OCI-LY1 (cell line): ENCODE measurements around the gene SIRT1.

Source experiments
- H2AFZ ChIP-seq: fragments of 200-600 bp; sonication (generic), shearing (Covaris generic); 2 replicates; pipeline ENCODE4 v1.6.0; 2014; ENCODE audit warnings: antibody characterized with exemption, mild to moderate bottlenecking, low read length
- H3F3A ChIP-seq: fragments of 200-600 bp; sonication (generic), shearing (Covaris generic); 2 replicates; pipeline ENCODE4 v1.6.0; 2014; ENCODE audit warnings: mild to moderate bottlenecking, antibody characterized with exemption, low read length, moderate library complexity; ENCODE audit not compliant: insufficient read depth
- H3K27ac ChIP-seq: fragments of 200-600 bp; sonication (generic); 2 replicates; pipeline ENCODE4 v1.5.1; 2014; ENCODE audit warnings: low read length, mixed run types, mild to moderate bottlenecking, low read depth; ENCODE audit not compliant: poor library complexity, severe bottlenecking
- H3K27me3 ChIP-seq: fragments of 200-600 bp; sonication (generic); 2 replicates; pipeline ENCODE4 v1.6.0; 2014; ENCODE audit warnings: antibody characterized with exemption, mild to moderate bottlenecking, low read length, moderate library complexity; ENCODE audit not compliant: insufficient read depth
- H3K36me3 ChIP-seq: fragments of 200-600 bp; sonication (generic); 2 replicates; pipeline ENCODE4 v1.6.1; 2014; ENCODE audit warnings: mild to moderate bottlenecking, antibody characterized with exemption, low read length, moderate library complexity, mixed read lengths; ENCODE audit not compliant: insufficient read depth
- H3K4me1 ChIP-seq: fragments of 200-600 bp; sonication (generic); 2 replicates; pipeline ENCODE4 v1.5.1; 2014; ENCODE audit warnings: mild to moderate bottlenecking, low read length, moderate library complexity; ENCODE audit not compliant: insufficient read depth, severe bottlenecking
- H3K4me2 ChIP-seq: fragments of 200-600 bp; sonication (generic), shearing (Covaris generic); 2 replicates; pipeline ENCODE4 v1.6.1; 2014; ENCODE audit warnings: low read length
- H3K4me3 ChIP-seq: fragments of 200-600 bp; sonication (generic); 2 replicates; pipeline ENCODE4 v1.5.1; 2014; ENCODE audit warnings: low read length, low read depth, mild to moderate bottlenecking, mixed read lengths; ENCODE audit not compliant: poor library complexity, severe bottlenecking
- H3K79me2 ChIP-seq: fragments of 200-600 bp; shearing (Covaris generic); 2 replicates; pipeline ENCODE4 v1.6.1; 2016; ENCODE audit warnings: mixed run types, low read length, mixed read lengths; ENCODE audit not compliant: insufficient read depth
- H3K9ac ChIP-seq: fragments of 200-600 bp; sonication (generic), shearing (Covaris generic); 2 replicates; pipeline ENCODE4 v1.6.1; 2014; ENCODE audit warnings: mild to moderate bottlenecking, low read length, mixed read lengths
- H3K9me2 ChIP-seq: fragments of 200-600 bp; sonication (generic), shearing (Covaris generic); 2 replicates; pipeline ENCODE4 v1.6.1; 2014; ENCODE audit warnings: low read depth, mild to moderate bottlenecking, low read length, mixed read lengths
- H3K9me3 ChIP-seq: fragments of 200-600 bp; shearing (Covaris generic); 2 replicates; pipeline ENCODE4 v1.6.1; 2014; ENCODE audit warnings: low read length, mixed read lengths
- H4K20me1 ChIP-seq: fragments of 200-600 bp; sonication (generic), shearing (Covaris generic); 2 replicates; pipeline ENCODE4 v1.6.0; 2016; ENCODE audit warnings: mild to moderate bottlenecking, low read length; ENCODE audit not compliant: insufficient read depth
- EZH2 ChIP-seq: fragments of 200-600 bp; sonication (generic), shearing (Covaris generic); IDR thresholded peaks from 2 replicates; pipeline ENCODE4 v1.8.0; 2017; ENCODE audit warnings: borderline replicate concordance, mixed run types, mild to moderate bottlenecking, antibody characterized with exemption, low read length, moderate library complexity, mixed read lengths
- TF ChIP-seq, protein P1 (sequence below): fragments of 200-600 bp; sonication (generic), shearing (Covaris generic); IDR thresholded peaks from 2 replicates; pipeline ENCODE4 v1.5.1; 2017; ENCODE audit warnings: mild to moderate bottlenecking, antibody characterized with exemption, low read length, moderate library complexity, mixed read lengths

SIRT1 gene

DNA sequence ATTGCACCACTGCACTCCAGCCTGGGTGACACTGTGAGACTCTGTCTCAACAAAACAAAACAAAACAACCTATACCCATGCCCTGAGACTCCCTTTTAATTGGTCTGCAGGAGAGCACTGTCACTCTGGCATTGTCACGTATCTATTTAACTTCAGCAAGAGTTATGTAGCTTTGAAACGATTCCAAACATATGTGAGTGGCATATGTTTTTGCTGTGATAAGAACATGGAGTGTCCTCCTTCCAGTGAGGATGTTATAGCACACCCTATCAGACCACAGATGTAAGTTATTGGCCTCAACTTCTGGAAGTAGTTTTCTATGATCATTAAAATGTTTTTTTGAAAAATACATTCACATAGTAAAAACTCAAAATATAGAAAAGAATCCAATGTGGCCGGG is 30.9 kb upstream of the SIRT1 start:
- no peak overlapping the region for H3K4me2 ChIP-seq
- H3K27ac ChIP-seq: no peak overlapping the region
- no peaks in the 10 kb centered on the region for H4K20me1 ChIP-seq
- H3K4me3 ChIP-seq: no peak overlapping the region
- H3K36me3 ChIP-seq: no peaks in the 10 kb centered on the region
- H3K9ac ChIP-seq: no peak overlapping the region
- TF ChIP-seq, protein P1, sequence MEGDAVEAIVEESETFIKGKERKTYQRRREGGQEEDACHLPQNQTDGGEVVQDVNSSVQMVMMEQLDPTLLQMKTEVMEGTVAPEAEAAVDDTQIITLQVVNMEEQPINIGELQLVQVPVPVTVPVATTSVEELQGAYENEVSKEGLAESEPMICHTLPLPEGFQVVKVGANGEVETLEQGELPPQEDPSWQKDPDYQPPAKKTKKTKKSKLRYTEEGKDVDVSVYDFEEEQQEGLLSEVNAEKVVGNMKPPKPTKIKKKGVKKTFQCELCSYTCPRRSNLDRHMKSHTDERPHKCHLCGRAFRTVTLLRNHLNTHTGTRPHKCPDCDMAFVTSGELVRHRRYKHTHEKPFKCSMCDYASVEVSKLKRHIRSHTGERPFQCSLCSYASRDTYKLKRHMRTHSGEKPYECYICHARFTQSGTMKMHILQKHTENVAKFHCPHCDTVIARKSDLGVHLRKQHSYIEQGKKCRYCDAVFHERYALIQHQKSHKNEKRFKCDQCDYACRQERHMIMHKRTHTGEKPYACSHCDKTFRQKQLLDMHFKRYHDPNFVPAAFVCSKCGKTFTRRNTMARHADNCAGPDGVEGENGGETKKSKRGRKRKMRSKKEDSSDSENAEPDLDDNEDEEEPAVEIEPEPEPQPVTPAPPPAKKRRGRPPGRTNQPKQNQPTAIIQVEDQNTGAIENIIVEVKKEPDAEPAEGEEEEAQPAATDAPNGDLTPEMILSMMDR: no peak
- TF ChIP-seq EZH2: no peak
- H3K4me1 ChIP-seq: peaks cover 9% of the 10 kb centered on the region
- H3K9me3 ChIP-seq: no peaks in the 10 kb centered on the region
- no peaks in the 10 kb centered on the region for H3F3A ChIP-seq
- no peaks in the 10 kb centered on the region for H3K27me3 ChIP-seq
- H2AFZ ChIP-seq: no peak overlapping the region
- H3K79me2 ChIP-seq: no peaks in the 10 kb centered on the region
- no peaks in the 10 kb centered on the region for H3K9me2 ChIP-seq

DNA sequence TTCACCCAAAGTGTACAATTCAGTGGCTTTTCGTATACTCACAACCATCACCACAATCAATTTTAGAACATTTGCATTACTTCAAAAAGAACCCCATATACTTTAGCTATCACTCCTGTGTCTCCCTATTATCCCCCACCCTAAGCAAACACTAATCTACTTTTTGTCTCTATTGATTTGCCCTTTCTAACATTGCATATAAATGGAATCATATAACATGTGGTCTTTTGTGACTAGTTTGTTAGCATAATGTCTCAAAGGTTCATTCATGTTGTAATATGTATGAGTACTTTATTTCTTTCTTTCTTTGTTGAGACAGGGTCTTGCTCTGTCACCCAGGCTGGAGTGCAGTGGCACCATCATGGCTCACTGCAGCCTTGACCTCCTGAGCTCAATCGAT is 25.5 kb upstream of the SIRT1 start:
- Histone ChIP-seq H3K9ac (no peak overlapping the region), H3K4me1 (peaks cover 20% of the 10 kb centered on the region), H3K9me3 (no peaks in the 10 kb centered on the region), H3K4me3 (no peak overlapping the region), H3K27me3 (no peaks in the 10 kb centered on the region), H3K27ac (no peak overlapping the region), H3K79me2 (no peaks in the 10 kb centered on the region), H4K20me1 (no peaks in the 10 kb centered on the region), H3F3A (no peaks in the 10 kb centered on the region), H3K9me2 (no peaks in the 10 kb centered on the region), H3K36me3 (no peaks in the 10 kb centered on the region), H3K4me2 (no peak overlapping the region), H2AFZ (no peak overlapping the region)
- TF ChIP-seq, protein P1: no peak
- TF ChIP-seq EZH2: no peak

DNA sequence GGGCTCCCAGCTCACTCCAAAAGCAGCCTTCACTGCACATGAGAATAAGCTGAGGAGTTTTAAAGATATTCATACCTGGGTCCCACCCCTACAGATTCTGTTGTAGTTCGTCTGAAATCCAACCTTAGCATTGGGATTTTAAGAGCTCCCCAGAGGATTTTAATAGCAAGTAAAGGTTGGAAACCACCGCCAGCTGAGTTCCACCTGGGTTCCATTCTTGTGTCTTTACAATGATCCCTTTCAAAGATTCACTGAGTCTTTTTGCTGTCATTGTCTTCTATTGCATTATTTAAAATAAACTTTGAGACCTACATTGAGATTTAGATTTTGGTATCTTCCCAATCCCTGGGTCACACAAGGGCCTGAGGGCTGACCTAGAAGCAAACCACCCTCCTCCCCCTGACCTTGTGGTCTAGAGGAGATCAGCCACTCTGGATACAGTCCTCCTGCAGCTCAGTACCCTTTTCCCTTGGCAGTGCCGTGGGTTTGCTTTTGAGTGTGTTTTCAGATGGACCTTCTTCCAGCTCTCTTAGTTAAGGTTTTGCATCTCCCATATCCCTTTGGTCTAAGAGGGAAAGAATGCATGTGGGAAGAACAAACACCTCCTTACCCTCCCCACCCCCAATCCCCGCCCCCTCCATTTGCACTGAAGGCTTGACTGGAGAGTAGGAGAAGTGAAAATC is 22.6 kb upstream of the SIRT1 start:
- Histone ChIP-seq H3F3A (no peaks in the 10 kb centered on the region), H3K4me1 (peaks cover 27% of the 10 kb centered on the region), H3K4me2 (no peak overlapping the region), H3K9ac (no peak overlapping the region), H3K79me2 (no peaks in the 10 kb centered on the region), H3K4me3 (no peak overlapping the region), H3K27me3 (no peaks in the 10 kb centered on the region), H3K27ac (peak overlapping the region; percentile 32), H3K9me3 (no peaks in the 10 kb centered on the region), H4K20me1 (no peaks in the 10 kb centered on the region), H3K36me3 (no peaks in the 10 kb centered on the region), H3K9me2 (no peaks in the 10 kb centered on the region), H2AFZ (peak overlapping the region; percentile 94; the same call in 1 of the 2 replicates)
- no peak for TF ChIP-seq EZH2
- TF ChIP-seq, protein P1: no peak
